ENCODE results near the gene DNAH11.

The DNAH11 gene

DNA sequence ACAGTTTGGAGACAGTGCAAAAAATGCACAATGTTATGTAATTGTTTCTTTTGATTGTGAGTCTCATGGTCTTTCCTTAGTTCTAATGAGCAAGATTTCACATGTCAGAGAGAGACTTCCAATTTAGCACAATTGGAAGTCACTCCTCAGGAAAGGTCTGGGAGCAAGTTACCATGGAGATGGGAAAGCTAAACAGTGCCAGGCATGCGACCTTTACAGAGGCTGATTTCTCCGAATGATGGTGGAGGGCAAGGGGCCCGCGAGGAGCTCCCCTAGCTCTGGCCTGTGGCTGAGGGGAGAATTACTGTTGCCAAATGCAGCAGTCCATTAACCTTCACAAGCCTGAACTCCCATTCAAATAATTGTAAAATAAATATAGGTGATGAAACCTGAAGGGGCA is 343.6 kb downstream of the DNAH11 start:
- no peaks in the 10 kb centered on the region for H3K27me3 ChIP-seq (ENCODE audit: insufficient read depth, low read length)
- H3K4me3 ChIP-seq (ENCODE audit: low read length) = no peak overlapping the region
- H3K4me1 ChIP-seq (ENCODE audit: insufficient read depth, low read length) = peaks cover 8% of the 10 kb centered on the region; the same call in 1 of the 2 replicates
- no peaks in the 10 kb centered on the region for H3K9me3 ChIP-seq (ENCODE audit: insufficient read depth, low read depth, low read length)
- H3K9ac ChIP-seq (ENCODE audit: low read depth, low read length) = no peak overlapping the region
- no peaks in the 10 kb centered on the region; the same call in 1 of the 2 replicates for H3K36me3 ChIP-seq (ENCODE audit: insufficient read depth, low read length)
- H3K27ac ChIP-seq (ENCODE audit: low read depth, low read length) = no peak overlapping the region
- WGBS = 79% methylated on average over 4 of the region's 4 CpGs

DNA sequence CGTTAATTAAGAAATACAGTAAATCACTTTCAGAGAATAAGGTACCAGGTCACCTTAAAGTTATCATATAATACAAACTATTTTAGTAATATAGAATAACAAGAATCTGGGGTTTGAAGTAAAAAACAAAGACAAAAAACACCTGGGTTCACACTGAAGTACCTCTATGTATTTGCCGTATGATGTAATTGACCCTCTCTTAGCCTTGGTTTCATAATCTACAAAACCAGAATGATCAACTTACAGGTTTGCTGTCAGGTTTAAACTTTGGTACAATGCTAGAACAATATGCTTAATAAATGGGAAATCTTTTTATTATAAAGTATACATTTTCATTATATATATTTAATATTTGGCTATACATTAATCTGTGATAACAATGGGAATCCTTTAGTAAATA is 344.5 kb downstream of the DNAH11 start:
- Histone ChIP-seq H3K4me3 (ENCODE audit: low read length) (no peak overlapping the region), H3K9ac (ENCODE audit: low read depth, low read length) (no peak overlapping the region), H3K27me3 (ENCODE audit: insufficient read depth, low read length) (no peaks in the 10 kb centered on the region), H3K9me3 (ENCODE audit: insufficient read depth, low read depth, low read length) (no peaks in the 10 kb centered on the region), H3K4me1 (ENCODE audit: insufficient read depth, low read length) (peaks cover 8% of the 10 kb centered on the region; the same call in 1 of the 2 replicates), H3K27ac (ENCODE audit: low read depth, low read length) (no peak overlapping the region), H3K36me3 (ENCODE audit: insufficient read depth, low read length) (peaks cover 4% of the 10 kb centered on the region; the same call in 1 of the 2 replicates)
- WGBS = 97% methylated on average over 2 of the region's 2 CpGs

DNA sequence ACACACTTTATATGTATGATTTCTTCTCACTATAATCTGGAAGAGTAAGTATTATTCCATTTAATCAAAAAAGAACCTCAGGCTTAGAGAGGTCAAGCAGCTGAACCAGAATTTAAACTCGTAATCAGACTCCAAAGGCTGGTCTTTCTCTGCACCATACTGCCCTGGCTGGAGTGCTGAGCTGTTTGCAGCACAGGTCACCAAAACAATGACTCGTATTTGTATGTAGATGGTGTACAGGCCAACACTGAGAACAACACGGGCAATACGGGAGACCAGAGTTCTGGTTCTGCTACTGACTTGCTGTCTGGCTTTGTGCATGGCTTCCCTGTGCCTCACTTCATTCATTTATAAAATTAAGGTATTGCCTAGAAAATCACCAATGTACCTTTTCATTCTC is 344.9 kb downstream of the DNAH11 start:
- peaks cover 8% of the 10 kb centered on the region; the same call in 1 of the 2 replicates for H3K4me1 ChIP-seq (ENCODE audit: insufficient read depth, low read length)
- H3K4me3 ChIP-seq (ENCODE audit: low read length) = no peak overlapping the region
- H3K36me3 ChIP-seq (ENCODE audit: insufficient read depth, low read length) = peaks cover 4% of the 10 kb centered on the region; the same call in 1 of the 2 replicates
- H3K27ac ChIP-seq (ENCODE audit: low read depth, low read length) = no peak overlapping the region
- no peaks in the 10 kb centered on the region for H3K9me3 ChIP-seq (ENCODE audit: insufficient read depth, low read depth, low read length)
- no peaks in the 10 kb centered on the region for H3K27me3 ChIP-seq (ENCODE audit: insufficient read depth, low read length)
- WGBS = 56% methylated on average over 4 of the region's 4 CpGs
- no peak overlapping the region for H3K9ac ChIP-seq (ENCODE audit: low read depth, low read length)

DNA sequence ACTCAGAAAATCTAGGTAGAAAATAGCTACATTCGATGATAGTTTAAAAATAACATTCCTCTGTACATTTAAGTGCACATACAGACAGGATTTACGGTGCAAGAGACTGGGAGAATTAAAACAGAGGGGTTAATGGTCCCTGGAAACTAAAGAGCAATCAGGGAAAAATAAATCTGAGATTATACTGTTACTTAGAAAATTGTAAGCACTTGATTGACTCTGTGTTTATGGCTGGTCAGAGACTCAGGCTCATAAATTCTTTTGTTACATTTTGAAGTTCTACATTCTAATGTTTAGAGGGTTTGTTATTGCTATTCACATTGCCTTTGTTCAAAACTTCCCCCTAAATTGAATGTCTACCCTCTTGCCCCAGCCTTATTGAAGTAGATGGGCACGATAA is 348.5 kb downstream of the DNAH11 start:
- Histone ChIP-seq H3K36me3 (ENCODE audit: insufficient read depth, low read length) (peaks cover 5% of the 10 kb centered on the region; the same call in 1 of the 2 replicates), H3K27me3 (ENCODE audit: insufficient read depth, low read length) (no peaks in the 10 kb centered on the region), H3K9ac (ENCODE audit: low read depth, low read length) (no peak overlapping the region), H3K27ac (ENCODE audit: low read depth, low read length) (no peak overlapping the region), H3K4me3 (ENCODE audit: low read length) (no peak overlapping the region), H3K9me3 (ENCODE audit: insufficient read depth, low read depth, low read length) (no peaks in the 10 kb centered on the region), H3K4me1 (ENCODE audit: insufficient read depth, low read length) (peaks cover 8% of the 10 kb centered on the region; the same call in 1 of the 2 replicates)
- 91% methylated on average over 3 of the region's 3 CpGs for WGBS

DNA sequence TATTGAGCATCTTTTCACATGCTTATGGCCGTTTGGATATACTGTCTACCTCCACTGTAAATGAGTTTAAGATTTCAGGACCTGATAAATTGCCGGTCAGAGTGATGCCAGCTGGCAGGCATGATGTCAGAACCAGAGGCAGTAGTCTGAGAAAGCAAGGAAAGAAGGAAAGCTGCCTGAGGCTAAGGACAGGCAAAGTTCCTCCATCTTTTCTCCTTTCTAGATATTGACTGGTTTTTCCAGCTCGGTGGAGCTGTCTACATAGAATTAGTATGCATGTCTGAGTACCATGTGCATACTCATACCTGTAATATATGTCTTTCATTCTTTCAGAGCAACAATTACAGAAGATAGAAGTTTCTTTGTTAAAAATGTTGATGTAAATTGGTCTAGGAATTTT is 350.6 kb downstream of the DNAH11 start:
- WGBS = 94% methylated on average over 2 of the region's 3 CpGs
- no peaks in the 10 kb centered on the region for H3K27me3 ChIP-seq (ENCODE audit: insufficient read depth, low read length)
- peaks cover 21% of the 10 kb centered on the region for H3K36me3 ChIP-seq (ENCODE audit: insufficient read depth, low read length)

DNA sequence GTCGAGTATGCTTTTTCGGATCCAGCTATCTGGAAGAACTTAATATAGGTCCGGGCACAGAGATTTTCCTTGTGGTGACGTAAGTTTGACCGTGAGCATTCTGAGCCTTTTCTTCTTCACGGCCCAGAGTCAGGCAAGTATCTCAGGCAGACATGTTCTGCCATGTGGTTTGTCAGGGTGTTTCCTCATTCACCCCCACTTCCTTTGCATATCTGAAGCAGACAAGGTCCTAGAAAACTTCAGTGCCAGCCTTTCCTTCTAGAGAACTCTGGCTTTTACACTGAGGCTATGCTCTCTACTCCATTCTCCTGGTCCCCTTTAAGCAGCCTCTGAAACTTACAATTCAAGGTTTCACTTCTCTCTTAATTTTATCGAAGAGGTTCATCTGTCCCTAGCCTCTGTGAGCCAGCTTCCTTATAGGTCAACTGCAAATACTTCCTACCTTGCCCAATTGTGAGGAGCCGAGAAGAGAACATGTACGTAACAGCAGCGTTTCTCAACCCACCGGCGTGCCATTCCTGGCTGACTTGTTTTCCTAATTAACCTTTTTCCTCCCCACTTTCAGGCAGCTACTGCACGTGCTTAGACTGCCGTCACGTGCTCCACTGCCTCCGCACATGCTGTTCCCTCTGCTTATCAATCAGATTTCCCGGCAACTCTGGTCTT is 355.6 kb downstream of the DNAH11 start:
- peaks cover 66% of the 10 kb centered on the region for H3K36me3 ChIP-seq (ENCODE audit: insufficient read depth, low read length)
- 86% methylated on average over 17 of the region's 17 CpGs for WGBS

More for the DNA sequence above, 350.6 kb downstream of the DNAH11 start:
- H3K9me3 ChIP-seq (ENCODE audit: insufficient read depth, low read depth, low read length) = no peaks in the 10 kb centered on the region
- no peak overlapping the region for H3K4me3 ChIP-seq (ENCODE audit: low read length)
- no peaks in the 10 kb centered on the region for H3K4me1 ChIP-seq (ENCODE audit: insufficient read depth, low read length)
- H3K9ac ChIP-seq (ENCODE audit: low read depth, low read length) = no peak overlapping the region
- H3K27ac ChIP-seq (ENCODE audit: low read depth, low read length) = no peak overlapping the region

DNA sequence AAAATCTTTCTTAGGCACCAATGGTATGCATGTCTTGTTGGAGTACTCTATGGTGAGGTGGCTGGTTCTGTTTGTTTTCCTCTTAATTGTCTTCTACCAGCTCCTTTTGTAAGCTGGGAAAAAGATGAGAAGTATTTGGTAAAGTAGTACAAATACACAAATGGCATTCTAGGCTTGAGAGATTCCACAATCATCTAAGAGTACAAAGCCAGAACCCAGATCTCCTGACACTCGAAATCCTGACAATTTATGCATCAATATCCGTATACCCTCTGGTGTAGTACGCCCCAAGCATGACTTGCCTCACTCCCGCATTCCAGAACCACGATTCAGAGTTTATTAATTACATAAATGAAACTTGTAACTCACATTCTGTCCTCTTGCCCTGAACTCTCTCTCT is 359.4 kb downstream of the DNAH11 start:
- Histone ChIP-seq H3K36me3 (ENCODE audit: insufficient read depth, low read length) (peaks cover 95% of the 10 kb centered on the region), H3K27me3 (ENCODE audit: insufficient read depth, low read length) (no peaks in the 10 kb centered on the region), H3K27ac (ENCODE audit: low read depth, low read length) (no peak overlapping the region), H3K9ac (ENCODE audit: low read depth, low read length) (no peak overlapping the region), H3K9me3 (ENCODE audit: insufficient read depth, low read depth, low read length) (no peaks in the 10 kb centered on the region), H3K4me1 (ENCODE audit: insufficient read depth, low read length) (no peaks in the 10 kb centered on the region), H3K4me3 (ENCODE audit: low read length) (no peak overlapping the region)
- 96% methylated on average over 5 of the region's 5 CpGs for WGBS

More for the DNA sequence above, 355.6 kb downstream of the DNAH11 start:
- H3K4me1 ChIP-seq (ENCODE audit: insufficient read depth, low read length) = no peaks in the 10 kb centered on the region
- H3K4me3 ChIP-seq (ENCODE audit: low read length) = no peak overlapping the region
- no peak overlapping the region for H3K9ac ChIP-seq (ENCODE audit: low read depth, low read length)
- no peaks in the 10 kb centered on the region for H3K27me3 ChIP-seq (ENCODE audit: insufficient read depth, low read length)
- H3K27ac ChIP-seq (ENCODE audit: low read depth, low read length) = no peak overlapping the region
- H3K9me3 ChIP-seq (ENCODE audit: insufficient read depth, low read depth, low read length) = no peaks in the 10 kb centered on the region

DNA sequence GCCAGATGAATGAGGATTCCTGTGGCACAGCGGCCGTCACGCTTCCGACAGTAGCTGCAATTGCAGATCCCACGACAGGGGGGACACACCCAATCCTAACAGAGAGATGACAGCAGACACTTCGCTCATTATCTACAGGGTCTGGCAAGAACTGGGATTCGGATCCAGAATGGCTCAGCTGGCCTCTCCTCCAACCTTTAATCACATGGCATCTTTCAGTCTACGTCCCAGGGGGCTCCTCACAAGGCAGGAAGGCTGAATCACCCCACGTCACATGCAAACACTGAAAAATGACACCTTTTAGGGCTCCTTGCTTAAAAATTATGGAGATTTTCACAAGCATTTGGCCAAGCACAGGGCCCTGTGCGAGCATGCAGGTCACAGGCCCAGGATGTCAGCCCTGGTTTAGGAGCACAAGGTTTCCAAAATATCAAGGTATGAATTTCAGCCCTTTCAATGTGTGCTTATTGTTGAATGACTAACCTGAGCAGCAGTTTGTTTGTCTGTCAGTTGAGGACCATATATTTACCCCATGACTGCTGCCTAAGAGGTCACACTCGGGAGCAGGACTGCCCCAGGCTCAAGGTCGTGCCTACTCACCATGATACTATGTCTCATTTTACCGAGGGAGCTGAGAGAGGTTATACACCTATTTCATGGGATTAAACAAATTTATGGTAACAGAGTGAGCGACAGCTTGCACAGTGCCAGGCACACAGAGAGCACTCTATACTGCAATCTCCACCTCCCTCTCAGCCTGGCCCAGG is 360.4 kb downstream of the DNAH11 start:
- H3K27me3 ChIP-seq (ENCODE audit: insufficient read depth, low read length) = no peaks in the 10 kb centered on the region
- H3K4me3 ChIP-seq (ENCODE audit: low read length) = no peak overlapping the region
- H3K9ac ChIP-seq (ENCODE audit: low read depth, low read length) = no peak overlapping the region
- H3K36me3 ChIP-seq (ENCODE audit: insufficient read depth, low read length) = peaks cover 100% of the 10 kb centered on the region
- 94% methylated on average over 13 of the region's 14 CpGs for WGBS
- no peaks in the 10 kb centered on the region for H3K9me3 ChIP-seq (ENCODE audit: insufficient read depth, low read depth, low read length)
- H3K27ac ChIP-seq (ENCODE audit: low read depth, low read length) = no peak overlapping the region
- no peaks in the 10 kb centered on the region for H3K4me1 ChIP-seq (ENCODE audit: insufficient read depth, low read length)

DNA sequence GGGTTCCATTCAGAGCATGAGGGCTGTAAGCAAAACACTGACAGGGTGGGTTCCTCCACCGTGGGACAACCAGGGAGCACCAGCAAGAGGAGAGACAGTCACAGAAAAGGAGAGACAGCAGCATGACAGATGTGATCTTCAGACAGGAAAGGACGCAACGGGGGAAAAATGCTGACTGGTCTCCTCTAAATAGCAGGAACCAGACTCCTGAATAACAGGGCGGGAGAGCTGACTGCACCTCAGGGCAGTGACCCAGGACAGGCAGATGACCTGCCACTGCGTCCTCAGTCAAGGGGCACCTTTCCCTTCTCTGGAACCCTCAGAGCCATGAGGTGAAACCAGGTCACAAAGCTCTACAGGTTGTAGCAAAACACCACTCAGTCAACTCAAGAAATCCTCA is 365.9 kb downstream of the DNAH11 start:
- no peak overlapping the region for H3K9ac ChIP-seq (ENCODE audit: low read depth, low read length)
- H3K9me3 ChIP-seq (ENCODE audit: insufficient read depth, low read depth, low read length) = no peaks in the 10 kb centered on the region
- H3K4me1 ChIP-seq (ENCODE audit: insufficient read depth, low read length) = no peaks in the 10 kb centered on the region
- 90% methylated on average over 5 of the region's 5 CpGs for WGBS
- no peaks in the 10 kb centered on the region for H3K27me3 ChIP-seq (ENCODE audit: insufficient read depth, low read length)
- no peak overlapping the region for H3K4me3 ChIP-seq (ENCODE audit: low read length)
- peaks cover 90% of the 10 kb centered on the region for H3K36me3 ChIP-seq (ENCODE audit: insufficient read depth, low read length)
- no peak overlapping the region for H3K27ac ChIP-seq (ENCODE audit: low read depth, low read length)

DNA sequence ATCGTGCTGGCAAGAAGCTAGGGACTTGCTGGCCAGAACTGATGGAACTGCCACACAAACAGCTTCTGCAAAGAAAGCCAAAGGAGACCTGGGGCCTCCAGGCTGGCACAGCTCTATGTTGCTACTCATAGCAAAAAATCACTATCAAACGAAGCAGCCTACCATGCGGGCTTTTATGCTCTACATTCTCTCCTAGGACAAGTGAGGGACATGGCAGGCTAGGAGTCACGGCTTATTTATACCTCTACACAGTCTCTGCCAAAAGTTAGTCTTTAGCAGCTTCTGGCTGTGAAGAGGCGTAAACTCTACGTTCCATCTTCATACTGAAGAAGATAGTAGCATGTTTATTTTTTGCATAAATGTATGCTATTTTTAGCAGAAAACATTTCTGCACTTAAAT is 367.4 kb downstream of the DNAH11 start:
- H3K9ac ChIP-seq (ENCODE audit: low read depth, low read length) = no peak overlapping the region
- no peak overlapping the region for H3K4me3 ChIP-seq (ENCODE audit: low read length)
- 92% methylated on average over 6 of the region's 6 CpGs for WGBS
- no peak overlapping the region for H3K27ac ChIP-seq (ENCODE audit: low read depth, low read length)
- H3K9me3 ChIP-seq (ENCODE audit: insufficient read depth, low read depth, low read length) = no peaks in the 10 kb centered on the region
- H3K4me1 ChIP-seq (ENCODE audit: insufficient read depth, low read length) = no peaks in the 10 kb centered on the region
- no peaks in the 10 kb centered on the region for H3K27me3 ChIP-seq (ENCODE audit: insufficient read depth, low read length)
- H3K36me3 ChIP-seq (ENCODE audit: insufficient read depth, low read length) = peaks cover 90% of the 10 kb centered on the region

DNA sequence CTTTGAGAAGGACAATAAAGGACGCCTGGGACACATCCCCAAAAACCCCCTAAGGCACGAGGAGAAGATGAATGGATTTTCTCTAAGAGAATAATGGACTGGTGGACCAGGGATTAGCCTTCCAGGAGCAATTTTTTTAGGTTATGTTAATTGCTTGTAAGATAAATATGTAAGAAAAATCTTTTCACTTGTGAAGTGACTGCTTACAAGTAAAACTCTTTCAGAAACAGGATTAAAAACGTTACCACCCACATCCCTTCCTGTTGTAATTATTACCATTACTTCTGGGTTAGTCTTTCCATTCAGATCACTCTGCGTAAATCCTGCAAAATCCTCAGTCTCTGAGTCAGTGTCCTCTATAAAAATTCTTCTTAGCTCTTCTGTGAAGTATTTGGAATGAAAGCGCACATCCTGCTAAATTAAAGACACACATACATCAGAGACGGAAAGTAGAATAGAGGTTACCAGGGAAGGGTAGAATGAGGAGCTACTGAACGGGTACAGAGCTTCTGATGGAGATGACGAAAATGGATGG is 368.6 kb downstream of the DNAH11 start:
- no peaks in the 10 kb centered on the region for H3K27me3 ChIP-seq (ENCODE audit: insufficient read depth, low read length)
- H3K9me3 ChIP-seq (ENCODE audit: insufficient read depth, low read depth, low read length) = no peaks in the 10 kb centered on the region
- 93% methylated on average over 8 of the region's 8 CpGs for WGBS
- no peak overlapping the region for H3K9ac ChIP-seq (ENCODE audit: low read depth, low read length)
- H3K4me3 ChIP-seq (ENCODE audit: low read length) = no peak overlapping the region
- H3K4me1 ChIP-seq (ENCODE audit: insufficient read depth, low read length) = no peaks in the 10 kb centered on the region
- peaks cover 86% of the 10 kb centered on the region for H3K36me3 ChIP-seq (ENCODE audit: insufficient read depth, low read length)
- no peak overlapping the region for H3K27ac ChIP-seq (ENCODE audit: low read depth, low read length)
